Colon (tissue), 2 donors: ENCODE data around the gene NUP50.

Experiments used
- FAIRE-seq: peaks from 2 replicates; lab custom pipeline; 2012; peaks lifted over from hg19 to GRCh38; lab: Jason Lieb, UNC
- donor health status: control.
- donor health status: control.

The NUP50 gene

GRCh38 chr22:45210577-45210976 is 46.9 kb downstream of the NUP50 start:
- FAIRE-seq, result no peak

GRCh38 chr22:45210991-45211390 is 47.3 kb downstream of the NUP50 start:
- no peak for FAIRE-seq

GRCh38 chr22:45211435-45211834 is 47.7 kb downstream of the NUP50 start:
- FAIRE-seq, result no peak

GRCh38 chr22:45211848-45212247 is 48.1 kb downstream of the NUP50 start:
- FAIRE-seq, result no peak

- no peak for FAIRE-seq
Measured at GRCh38 chr22:45212306-45212709, 48.6 kb downstream of the NUP50 start.

GRCh38 chr22:45212992-45213751 is 49.4 kb downstream of the NUP50 start:
- no peak for FAIRE-seq

- no peak for FAIRE-seq
Measured at GRCh38 chr22:45216133-45217003, 52.6 kb downstream of the NUP50 start.

GRCh38 chr22:45217345-45217744 is 53.6 kb downstream of the NUP50 start:
- FAIRE-seq, result no peak

- no peak for FAIRE-seq
Measured at GRCh38 chr22:45217806-45218205, 54.1 kb downstream of the NUP50 start.

- no peak for FAIRE-seq
Measured at GRCh38 chr22:45218976-45219375, 55.3 kb downstream of the NUP50 start.

- no peak for FAIRE-seq
Measured at GRCh38 chr22:45221201-45221600, 57.5 kb downstream of the NUP50 start.

GRCh38 chr22:45223304-45224117 is 59.8 kb downstream of the NUP50 start:
- no peak for FAIRE-seq

- no peak for FAIRE-seq
Measured at GRCh38 chr22:45224331-45224730, 60.6 kb downstream of the NUP50 start.

- no peak for FAIRE-seq
Measured at GRCh38 chr22:45224988-45225731, 61.4 kb downstream of the NUP50 start.

- no peak for FAIRE-seq
Measured at GRCh38 chr22:45225732-45226502, 62.2 kb downstream of the NUP50 start.

- no peak for FAIRE-seq
Measured at GRCh38 chr22:45226503-45227186, 62.9 kb downstream of the NUP50 start.

- no peak for FAIRE-seq
Measured at GRCh38 chr22:45227645-45228400, 64.1 kb downstream of the NUP50 start.

- no peak for FAIRE-seq
Measured at GRCh38 chr22:45228401-45228754, 64.7 kb downstream of the NUP50 start.

GRCh38 chr22:45229181-45229580 is 65.5 kb downstream of the NUP50 start:
- no peak for FAIRE-seq
